ENCODE data around the gene RFFL.

RFFL gene

DNA sequence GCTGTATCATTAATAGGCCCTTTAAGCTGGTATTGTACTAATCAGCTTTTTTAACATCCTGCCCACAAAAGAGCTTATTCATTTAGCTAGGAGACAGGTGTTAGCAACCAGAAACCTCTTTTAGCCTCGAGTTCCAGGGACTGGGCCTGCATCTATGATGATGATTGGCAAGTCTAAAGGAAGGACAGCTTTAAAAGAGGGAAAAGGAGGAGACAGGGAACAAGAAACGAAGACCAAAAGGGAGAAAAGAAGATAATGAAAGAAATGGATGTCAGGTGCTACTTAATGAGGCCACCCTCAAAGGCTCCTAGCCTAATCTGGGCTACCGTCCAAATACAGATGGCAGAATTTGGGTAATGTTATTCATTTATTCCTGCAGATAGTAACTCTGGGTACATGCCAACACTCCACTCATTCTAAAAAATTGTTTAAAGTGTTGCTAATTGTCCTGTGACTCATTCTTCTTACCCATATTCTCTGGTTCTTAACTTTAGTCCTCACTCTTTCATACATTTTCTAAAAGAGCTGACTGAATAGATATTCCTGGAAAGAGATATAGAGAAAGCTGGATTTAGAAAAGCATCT, 18.7 kb upstream of the RFFL start:
- H3K4me3 ChIP-seq (ENCODE audit: low read length), result no peak overlapping the region
- peak; percentile 22 for DNase-seq (ENCODE audit: low read depth, low spot score)

DNA sequence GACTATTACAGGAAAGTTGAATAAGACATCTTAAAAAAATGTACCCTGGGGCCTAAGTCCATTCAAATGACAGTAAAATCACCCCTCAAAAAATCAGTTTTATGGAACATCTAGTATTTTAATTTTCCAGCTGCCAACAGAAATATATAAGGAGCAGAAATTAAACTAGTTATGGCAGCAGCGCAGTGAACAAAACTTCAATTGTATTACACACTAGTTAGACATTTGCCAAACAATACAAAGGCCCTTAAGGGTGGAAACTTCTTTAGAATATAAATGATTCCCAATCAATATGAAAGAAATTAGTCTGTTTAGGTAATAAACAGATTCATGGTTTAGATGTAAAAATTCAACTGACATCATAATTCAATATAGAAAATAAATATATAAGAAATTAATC, 18.1 kb upstream of the RFFL start:
- DNase-seq (ENCODE audit: low read depth, low spot score), result no peak

DNA sequence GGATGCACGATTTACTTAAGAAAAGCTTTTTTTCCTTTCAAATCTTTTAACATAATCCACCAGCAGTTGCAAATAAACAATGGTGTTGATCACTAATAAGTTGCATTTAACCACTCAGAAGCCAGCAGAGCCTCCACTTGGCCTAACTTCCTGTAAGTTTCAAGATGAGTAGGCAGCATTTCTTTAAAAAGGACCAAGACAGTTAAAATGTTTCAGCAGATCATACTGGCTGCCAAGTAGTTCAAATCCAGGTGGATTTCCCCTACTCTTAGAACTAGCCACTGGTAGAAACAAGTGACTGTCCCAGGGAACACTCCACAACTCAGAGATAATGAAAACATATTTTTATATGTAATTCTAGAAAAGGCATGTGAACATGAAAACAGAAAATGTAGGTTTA, 17.0 kb upstream of the RFFL start:
- DNase-seq (ENCODE audit: low read depth, low spot score), result no peak
- no peak overlapping the region for H3K4me3 ChIP-seq (ENCODE audit: low read length)

More for the DNA sequence above, 18.1 kb upstream of the RFFL start:
- H3K4me3 ChIP-seq (ENCODE audit: low read length), result no peak overlapping the region

DNA sequence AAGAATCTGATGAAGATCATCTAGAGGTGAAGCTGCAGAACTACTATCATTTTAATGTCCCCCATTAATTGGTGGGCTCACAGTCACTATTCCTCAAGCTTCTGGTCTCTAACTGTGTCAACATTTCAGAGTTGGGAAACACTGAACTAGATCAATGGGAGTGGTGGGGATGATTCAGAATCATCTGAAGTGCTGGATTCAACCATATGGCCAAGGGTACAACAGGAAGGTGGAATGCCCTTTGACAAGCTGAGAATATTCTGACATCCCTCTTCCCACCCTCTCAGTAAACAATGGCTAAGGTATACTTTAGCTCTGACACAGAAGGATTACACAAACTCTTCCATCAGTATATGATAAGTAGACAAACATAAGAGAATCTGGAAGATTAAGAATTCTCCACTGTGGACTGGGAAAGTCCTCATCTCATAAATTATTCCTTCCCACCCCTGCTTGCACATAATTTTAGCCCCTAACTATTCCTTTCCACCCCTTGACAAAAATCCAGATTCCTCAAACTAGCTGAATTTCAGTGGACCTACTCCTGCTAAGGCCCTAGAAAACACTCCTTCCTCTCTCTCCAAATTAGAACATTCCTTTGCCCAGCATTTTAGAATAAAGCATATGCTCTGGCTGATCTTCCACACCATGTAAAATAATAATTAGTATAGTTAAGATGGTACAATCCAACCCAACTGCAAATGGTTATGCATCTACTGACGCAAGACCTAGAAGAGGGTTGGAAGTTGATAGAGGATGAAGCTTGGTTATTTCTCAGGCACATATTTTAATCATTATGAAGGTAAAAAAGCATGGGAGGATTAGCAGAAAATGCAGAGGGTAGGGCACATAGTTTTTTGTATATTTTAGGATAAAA, 16.3 kb upstream of the RFFL start:
- H3K4me3 ChIP-seq (ENCODE audit: low read length), result no peak overlapping the region
- no peak for DNase-seq (ENCODE audit: low read depth, low spot score)

DNA sequence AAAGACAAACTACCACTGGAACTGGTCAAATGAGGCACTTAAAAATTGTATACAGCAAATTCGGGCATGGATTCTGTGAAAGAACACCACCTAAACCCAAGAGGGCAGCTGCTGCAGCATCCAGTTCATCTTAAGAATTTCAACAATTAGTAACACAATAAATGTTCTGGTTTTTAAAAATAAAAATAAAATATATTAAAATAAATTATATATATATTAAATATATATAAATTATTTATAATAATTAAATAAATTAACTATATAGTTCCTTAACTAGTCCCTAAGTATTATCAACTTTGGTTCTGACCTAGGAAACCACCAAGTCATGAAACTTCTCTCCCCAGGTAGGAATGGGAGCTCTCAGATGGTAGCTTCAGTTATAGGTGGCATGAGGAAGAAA, 13.4 kb upstream of the RFFL start:
- no peak for DNase-seq (ENCODE audit: low read depth, low spot score)
- H3K4me3 ChIP-seq (ENCODE audit: low read length), result no peak overlapping the region

DNA sequence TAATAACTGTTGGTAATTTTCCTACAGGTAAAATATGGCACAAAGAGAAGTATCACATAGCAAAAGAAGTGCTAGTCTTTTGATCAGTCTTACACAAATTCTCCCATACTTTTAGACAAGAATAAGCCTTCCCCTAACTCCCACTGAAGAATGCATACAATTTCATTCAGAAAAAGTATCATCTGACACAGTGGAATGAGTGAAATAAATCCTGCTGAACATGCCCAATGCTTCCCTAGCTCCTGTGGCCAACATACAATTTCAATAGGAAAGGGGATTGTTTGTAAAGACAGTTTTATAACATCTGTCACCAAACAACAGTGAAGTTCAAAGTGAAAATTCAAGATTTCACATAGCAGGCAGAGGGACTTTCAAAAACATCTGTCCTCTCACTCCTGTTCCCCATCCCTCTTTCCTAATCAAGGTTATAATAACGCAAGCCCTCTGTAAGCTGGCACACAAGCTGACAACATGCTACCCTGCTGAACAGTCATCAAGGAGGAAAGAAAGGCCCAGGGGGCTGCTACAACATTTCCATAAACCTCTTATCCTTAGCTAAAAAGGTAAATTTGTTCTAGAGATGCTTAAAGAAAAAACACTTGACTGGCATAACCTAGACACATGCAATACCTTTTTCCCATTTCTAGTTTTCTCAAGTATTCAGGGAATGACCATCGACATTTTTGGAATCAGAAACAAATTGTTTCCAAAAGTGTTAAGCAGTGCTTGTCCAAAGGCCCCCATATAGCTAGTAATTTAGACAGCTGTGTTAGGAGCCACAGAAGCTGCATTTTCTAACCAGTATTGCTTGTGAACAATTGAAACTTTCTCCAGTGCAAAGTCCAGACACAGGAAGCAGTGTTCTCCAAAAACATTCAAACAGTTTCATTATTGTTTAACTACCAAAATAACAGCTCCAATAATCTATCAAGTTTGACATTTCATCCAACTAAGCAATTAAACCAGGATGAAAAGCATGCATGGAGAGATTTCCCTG, 11.5 kb upstream of the RFFL start:
- no peak overlapping the region for H3K4me3 ChIP-seq (ENCODE audit: low read length)
- DNase-seq (ENCODE audit: low read depth, low spot score), result no peak

DNA sequence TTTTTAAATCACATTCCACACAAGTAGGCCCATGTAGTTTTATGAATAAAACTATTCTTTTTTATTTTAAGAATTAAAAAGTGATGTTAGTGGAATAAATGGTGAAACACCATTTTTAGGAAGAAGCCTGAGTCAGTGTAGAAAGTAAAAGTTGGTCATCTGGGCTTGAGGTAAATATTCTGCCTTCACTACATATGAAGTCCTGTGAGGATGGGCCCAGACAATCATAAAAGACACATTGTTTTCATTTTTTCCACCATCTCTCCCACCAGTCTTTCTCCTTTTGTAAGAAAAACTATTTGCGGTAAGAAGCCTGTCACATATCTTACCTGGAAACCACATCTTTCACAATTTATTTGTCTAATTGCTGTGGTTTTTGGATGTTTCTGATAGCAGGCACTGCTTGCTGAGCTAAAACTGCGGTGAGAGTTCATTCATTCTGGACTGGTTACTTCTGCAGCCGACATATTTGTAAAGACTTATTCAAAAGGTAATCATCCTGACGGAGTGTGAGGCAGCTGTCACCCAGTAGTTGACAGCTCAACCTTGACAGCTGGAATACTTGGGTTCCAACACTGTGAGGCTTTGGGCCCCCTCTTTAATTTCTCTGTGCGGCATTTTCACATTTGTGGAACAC, 10.6 kb upstream of the RFFL start:
- no peak overlapping the region for H3K4me3 ChIP-seq (ENCODE audit: low read length)
- DNase-seq (ENCODE audit: low read depth, low spot score), result no peak

DNA sequence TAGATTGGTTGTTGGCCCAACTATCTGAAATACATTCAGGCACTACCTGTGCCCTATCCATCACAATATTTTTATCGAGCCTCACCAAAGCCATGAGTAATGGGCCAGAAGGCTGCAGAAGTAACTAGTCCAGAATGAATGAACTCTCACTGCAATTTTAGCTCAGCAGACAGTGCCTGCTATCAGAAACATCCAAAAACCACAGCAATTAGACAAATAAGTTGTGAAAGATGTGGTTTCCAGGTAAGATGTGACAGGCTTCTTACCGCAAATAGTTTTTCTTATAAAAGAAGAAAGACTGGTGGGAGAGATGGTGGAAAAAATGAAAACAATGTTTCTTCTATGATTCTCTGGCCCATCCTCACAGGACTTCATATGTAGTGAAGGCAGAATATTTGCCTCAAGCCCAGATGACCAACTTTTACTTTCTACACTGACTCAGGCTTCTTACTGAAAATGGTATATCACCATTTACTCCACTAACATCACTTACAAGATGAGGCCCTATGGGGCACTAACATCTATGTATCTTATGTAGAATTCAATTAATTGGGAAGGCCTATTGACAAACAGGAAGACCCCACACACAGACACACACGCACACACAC, 9.8 kb upstream of the RFFL start:
- no peak for DNase-seq (ENCODE audit: low read depth, low spot score)
- H3K4me3 ChIP-seq (ENCODE audit: low read length), result no peak overlapping the region

DNA sequence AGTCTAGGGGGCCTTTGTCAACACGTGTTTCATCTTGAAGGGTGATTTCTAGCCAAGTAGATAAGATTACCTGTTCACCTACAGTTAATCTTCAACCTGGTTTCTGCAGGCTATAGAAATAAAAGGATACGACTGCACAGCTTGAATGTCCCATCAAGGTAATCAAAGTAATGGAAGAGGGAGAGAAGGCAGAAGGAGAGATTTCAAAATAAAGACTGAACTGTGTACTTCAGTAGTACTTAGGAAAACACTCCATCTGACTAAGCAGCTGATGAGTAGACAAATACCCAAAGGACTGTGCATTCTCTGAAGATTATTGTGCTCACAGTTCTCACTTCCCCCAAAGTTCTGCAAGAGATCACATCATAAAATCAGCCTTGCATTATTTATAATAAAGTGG, 5.8 kb upstream of the RFFL start:
- no peak for DNase-seq (ENCODE audit: low read depth, low spot score)
- no peak overlapping the region for H3K4me3 ChIP-seq (ENCODE audit: low read length)

DNA sequence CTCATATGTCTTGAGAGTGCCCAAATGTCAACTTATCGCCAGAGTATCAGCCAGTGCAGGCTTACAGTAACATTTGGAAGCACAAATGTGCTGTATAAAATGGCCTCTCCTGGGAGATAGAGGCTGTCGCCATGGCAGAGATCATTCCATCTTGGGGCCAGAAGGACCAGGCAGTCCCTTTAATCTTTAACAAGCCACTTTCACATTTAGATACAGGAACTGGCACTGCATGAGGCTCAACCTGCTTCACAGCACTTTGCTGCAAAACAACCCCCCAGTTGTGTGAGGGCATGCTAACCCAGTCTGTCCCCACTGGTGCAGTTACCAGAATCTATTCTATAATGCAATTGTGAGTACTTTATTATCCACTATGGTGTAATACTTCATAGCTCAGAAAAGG, 4.7 kb upstream of the RFFL start:
- DNase-seq (ENCODE audit: low read depth, low spot score), result no peak
- no peak overlapping the region for H3K4me3 ChIP-seq (ENCODE audit: low read length)

DNA sequence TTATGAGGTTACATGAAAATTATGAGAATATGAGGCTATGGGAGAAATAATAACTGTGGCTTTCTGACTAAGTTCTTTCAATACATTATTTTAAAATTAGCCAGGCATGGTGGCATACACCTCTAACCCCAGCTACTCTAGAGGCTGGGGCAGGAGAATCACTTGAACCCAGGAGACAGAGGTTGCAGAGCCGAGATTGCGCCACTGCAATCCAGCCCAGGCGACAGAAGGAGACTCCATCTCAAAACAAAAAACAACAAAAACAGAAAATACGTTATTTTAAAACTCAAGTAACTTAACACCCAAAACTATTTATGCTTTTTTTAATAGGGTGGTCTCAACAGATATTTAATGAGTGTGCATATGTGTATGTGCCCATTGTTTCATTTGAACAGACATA, 2.4 kb upstream of the RFFL start:
- no peak overlapping the region for H3K4me3 ChIP-seq (ENCODE audit: low read length)

DNA sequence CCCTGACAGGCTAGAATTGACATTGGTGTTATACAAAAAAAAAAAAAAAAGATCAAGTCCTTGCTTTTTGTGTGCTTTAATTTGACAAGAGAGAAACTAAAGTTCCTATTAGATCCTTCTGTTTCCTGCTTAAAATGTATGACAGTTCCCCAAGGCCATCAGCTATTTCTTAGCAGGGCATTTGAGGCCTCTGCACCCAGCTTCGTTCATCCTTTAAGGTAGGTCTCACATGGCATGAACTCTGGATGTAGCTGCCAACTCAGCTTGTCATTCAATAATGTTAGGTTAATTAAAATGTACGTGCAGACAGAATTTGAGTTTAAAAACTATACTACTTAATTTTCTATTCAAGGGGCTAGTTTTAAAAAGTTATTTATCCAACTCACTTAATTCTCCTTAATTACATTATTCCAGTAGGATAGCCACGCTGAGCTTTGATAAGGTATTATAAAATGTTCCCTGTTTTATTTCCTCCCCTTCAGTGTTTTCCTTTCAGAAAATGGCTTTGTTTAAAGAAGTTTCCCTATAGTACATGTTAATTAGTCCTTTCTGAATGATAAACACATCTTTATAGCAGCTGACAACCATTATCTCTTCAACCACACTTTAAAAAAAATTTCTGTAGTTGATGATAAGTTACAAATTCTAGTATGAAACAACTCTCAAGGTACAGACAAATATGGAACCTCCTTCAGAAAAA, 1.2 kb upstream of the RFFL start:
- DNase-seq (ENCODE audit: low read depth, low spot score), result no peak
- H3K4me3 ChIP-seq (ENCODE audit: low read length), result no peak overlapping the region

More for the DNA sequence above, 2.4 kb upstream of the RFFL start:
- no peak for DNase-seq (ENCODE audit: low read depth, low spot score)

DNA sequence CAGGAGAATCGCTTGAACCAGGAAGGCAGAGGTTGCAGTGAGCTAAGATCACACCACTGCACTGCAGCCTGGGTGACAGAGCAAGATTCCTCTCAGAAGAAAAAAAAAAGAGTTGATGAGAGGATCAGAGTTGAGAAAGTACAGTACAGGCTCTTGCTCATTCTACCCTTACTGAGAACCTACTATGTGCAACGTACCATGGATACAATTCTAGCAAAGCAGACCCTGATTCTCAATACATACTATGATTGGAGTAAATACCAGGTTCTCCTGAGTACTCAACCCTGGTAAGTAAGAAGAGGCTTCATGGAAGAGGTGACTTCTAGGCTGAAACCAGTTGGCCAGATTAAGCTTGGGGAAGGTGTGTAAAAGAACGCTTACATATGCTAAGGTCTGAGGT, 1.2 kb downstream of the RFFL start:
- H3K4me3 ChIP-seq (ENCODE audit: low read length), result no peak overlapping the region

DNA sequence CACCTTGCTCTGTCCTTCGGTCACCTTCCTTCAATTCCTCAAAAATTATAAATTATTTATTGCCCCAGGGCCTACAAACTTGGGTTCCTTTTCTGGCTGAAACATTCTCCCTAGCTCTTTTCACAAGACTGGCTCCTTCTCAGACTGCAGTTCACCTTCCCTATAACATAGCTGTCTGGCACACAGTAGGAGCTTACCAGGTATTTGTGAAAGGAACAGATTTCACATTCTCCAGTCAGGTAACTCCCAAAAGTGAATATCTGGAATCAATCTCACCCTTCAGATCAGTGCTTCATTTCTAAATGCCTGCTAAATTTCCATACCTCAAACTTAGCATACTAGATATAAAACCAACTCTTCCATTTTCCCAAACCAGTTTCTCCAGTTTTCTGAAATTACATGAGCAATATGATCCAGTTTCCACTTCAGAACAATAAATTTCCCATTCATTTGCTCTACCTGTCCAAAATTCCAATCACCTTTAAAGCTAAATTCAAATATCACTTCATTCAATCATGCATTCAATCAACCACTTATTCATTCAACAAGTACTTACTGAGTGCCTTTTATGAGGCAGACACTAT, 6.1 kb downstream of the RFFL start:
- DNase-seq (ENCODE audit: low read depth, low spot score), result no peak
- H3K4me3 ChIP-seq (ENCODE audit: low read length), result no peak overlapping the region

More for the DNA sequence above, 1.2 kb downstream of the RFFL start:
- DNase-seq (ENCODE audit: low read depth, low spot score), result no peak

DNA sequence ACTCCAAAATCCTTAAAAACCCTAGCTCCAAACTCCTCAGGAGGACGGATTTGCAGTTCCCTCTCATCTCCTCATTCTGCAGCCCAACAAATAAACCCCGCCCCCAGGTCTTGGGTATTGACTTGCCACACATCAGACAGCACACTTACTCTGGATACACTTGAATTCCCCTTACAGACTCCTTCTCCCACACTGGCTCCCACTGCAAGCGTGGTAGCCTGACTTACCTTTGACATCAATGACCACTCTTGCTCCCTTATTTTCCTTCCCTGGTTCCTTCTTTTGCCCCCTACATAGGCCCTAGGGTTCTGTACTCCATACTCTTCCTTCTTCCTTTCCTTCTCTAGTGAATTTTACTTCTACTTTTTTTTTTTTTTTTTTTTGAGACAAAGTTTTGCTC, 7.5 kb downstream of the RFFL start:
- DNase-seq (ENCODE audit: low read depth, low spot score), result no peak
- H3K4me3 ChIP-seq (ENCODE audit: low read length), result no peak overlapping the region

DNA sequence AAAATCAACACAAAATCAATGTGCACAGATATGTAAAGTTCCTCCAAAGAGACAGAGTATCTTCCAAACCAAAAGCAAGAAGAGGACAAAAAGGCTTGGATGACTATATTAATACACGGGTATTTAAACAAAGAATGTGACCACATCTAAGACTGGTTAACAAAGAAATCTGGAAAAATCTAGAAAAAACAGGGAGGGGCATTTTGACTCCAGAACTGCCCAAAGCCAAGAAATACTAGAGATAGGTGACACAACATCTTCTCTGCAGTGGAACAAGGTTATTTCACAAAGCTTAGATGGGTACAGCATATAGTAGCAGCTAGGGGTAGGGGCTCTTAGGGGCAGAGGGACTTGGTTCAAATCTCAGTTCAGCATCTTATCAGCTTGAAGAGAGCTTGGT, 10.3 kb downstream of the RFFL start:
- no peak for DNase-seq (ENCODE audit: low read depth, low spot score)
- no peak overlapping the region for H3K4me3 ChIP-seq (ENCODE audit: low read length)

DNA sequence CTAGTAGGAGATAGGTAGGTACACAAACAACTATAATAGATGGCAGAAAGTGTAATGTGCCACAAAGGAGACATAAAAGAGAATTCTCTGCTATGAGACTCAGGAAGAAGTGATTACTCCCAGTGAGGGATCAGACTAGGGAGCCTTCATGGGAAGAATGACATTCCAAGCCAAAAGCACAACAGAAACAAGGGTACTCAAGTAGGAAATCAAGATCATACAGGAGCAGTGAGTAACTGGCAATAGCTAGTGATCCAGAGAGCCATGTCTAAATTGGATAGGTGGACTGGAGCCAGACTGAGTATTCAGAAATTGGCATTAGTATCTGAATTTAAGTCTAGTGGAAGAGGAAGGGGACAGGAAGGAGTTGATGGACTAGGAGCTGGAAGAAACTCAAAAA, 10.7 kb downstream of the RFFL start:
- no peak overlapping the region for H3K4me3 ChIP-seq (ENCODE audit: low read length)
- DNase-seq (ENCODE audit: low read depth, low spot score), result no peak

DNA sequence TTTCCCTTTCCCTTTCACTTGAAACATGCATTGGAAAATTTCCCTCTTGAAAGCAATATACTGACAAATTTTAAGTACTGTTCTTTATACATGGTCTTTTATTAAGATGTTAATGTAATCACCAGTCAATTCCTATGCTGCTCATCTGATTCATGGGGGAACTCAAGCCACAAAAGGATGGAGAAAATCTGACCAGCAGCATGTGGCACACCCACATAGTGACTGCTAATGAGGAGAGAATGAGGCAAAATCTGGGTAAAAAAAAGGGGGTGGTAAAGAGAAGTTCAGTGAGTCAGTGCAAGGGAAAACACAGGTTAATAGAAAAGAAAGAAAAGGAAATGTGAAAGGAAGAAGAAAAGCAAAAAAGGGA, 11.3 kb downstream of the RFFL start:
- H3K4me3 ChIP-seq (ENCODE audit: low read length), result no peak overlapping the region
- no peak for DNase-seq (ENCODE audit: low read depth, low spot score)

Measured in Jurkat, Clone E6-1 (cell line).